Fibroblast of lung (primary cell): Measurements from ENCODE around the gene BRINP2.

Experiments
- CTCF ChIP-seq, 2 donors: IDR thresholded peaks in 1 of 2; conservative IDR thresholded peaks in 1 of 2; 1 replicate in 1 of 2; 2 replicates in 1 of 2; pipeline ENCODE4 v1.5.1; 2011 to 2012; ENCODE audit warnings: low read length in 2 of 2, control low read depth in 1 of 2, inconsistent platforms in 1 of 2, low read depth in 1 of 2, mild to moderate bottlenecking in 1 of 2
- EZH2 ChIP-seq: IDR thresholded peaks from 2 replicates; pipeline ENCODE4 v1.5.1; 2012; ENCODE audit warnings: low read length, control low read depth, mild to moderate bottlenecking; ENCODE audit errors: missing control alignments

GRCh38 chr1:177289532-177289931 lies 118.8 kb downstream of the BRINP2 start:
- TF ChIP-seq EZH2 = no peak
- TF ChIP-seq CTCF (conservative IDR thresholded peaks at IDR 0.05 in 1 of 2, IDR thresholded peaks at IDR 0.05 in 1 of 2; ENCODE audit: low read depth in 1 of 2, low read length in 2 of 2) = no peak
